Measurements from ENCODE around the gene LRRC58.

DNA sequence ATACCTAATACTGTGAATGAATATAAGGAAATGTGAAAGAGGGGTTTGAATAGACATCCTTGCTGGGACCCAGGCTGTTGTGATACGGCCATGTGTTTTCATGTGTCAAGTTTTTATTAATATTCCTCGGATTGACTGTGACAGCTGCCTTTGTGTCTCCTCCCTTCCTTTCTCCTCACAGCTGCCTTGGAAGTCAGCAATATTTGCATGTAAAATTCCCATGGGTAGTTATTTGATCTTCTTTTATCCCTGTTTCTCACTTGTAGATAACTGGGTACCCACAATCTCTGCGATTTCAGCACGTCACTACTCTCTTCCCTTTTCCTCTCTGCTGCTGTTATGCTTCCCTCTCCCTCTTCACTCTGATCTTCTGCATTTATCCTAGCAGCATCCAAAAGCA, 73.5 kb downstream of the LRRC58 start:
- TF ChIP-seq, protein P1, sequence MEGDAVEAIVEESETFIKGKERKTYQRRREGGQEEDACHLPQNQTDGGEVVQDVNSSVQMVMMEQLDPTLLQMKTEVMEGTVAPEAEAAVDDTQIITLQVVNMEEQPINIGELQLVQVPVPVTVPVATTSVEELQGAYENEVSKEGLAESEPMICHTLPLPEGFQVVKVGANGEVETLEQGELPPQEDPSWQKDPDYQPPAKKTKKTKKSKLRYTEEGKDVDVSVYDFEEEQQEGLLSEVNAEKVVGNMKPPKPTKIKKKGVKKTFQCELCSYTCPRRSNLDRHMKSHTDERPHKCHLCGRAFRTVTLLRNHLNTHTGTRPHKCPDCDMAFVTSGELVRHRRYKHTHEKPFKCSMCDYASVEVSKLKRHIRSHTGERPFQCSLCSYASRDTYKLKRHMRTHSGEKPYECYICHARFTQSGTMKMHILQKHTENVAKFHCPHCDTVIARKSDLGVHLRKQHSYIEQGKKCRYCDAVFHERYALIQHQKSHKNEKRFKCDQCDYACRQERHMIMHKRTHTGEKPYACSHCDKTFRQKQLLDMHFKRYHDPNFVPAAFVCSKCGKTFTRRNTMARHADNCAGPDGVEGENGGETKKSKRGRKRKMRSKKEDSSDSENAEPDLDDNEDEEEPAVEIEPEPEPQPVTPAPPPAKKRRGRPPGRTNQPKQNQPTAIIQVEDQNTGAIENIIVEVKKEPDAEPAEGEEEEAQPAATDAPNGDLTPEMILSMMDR (IDR thresholded peaks at IDR 0.05), result no peak
- TF ChIP-seq POLR2A (IDR thresholded peaks at IDR 0.05), result no peak
